GM20431 (cell line): ENCODE data around the gene EML2.

Experiments used
- in situ Hi-C: fragments of 300-500 bp; cut with MseI, MboI; formaldehyde crosslinking; loops from one replicate; pipeline ENCODE4 v1.15.0; 2020; ENCODE audit warnings: low sequenced_read_pairs; ENCODE audit not compliant: unreplicated experiment

The EML2 gene

GRCh38 chr19:45591638-45592005 is 47.6 kb downstream of the EML2 start:
- in situ Hi-C loops, result no loop called here

GRCh38 chr19:45591004-45591637 is 48.1 kb downstream of the EML2 start:
- in situ Hi-C loops, result no loop called here

GRCh38 chr19:45590300-45591003 is 48.7 kb downstream of the EML2 start:
- in situ Hi-C loops, result no loop called here

- in situ Hi-C loops, result no loop called here
Observed at GRCh38 chr19:45589768-45590167, 49.4 kb downstream of the EML2 start.

GRCh38 chr19:45587873-45588272 is 51.3 kb downstream of the EML2 start:
- in situ Hi-C loops, result no loop called here

- in situ Hi-C loops, result no loop called here
Observed at GRCh38 chr19:45585158-45585577, 54.0 kb downstream of the EML2 start.

- in situ Hi-C loops, result no loop called here
Observed at GRCh38 chr19:45584332-45585157, 54.7 kb downstream of the EML2 start, which contains the start of gene OPA3. OPA3 (minus strand) TSS chr19:45584802; CDS start chr19:45584764, 38 bp downstream.

- in situ Hi-C loops, result no loop called here
Observed at GRCh38 chr19:45581576-45581975, 57.6 kb downstream of the EML2 start.

- in situ Hi-C loops, result no loop called here
Observed at GRCh38 chr19:45578861-45579260, 60.3 kb downstream of the EML2 start.

- in situ Hi-C loops, result no loop called here
Observed at GRCh38 chr19:45577111-45577905, 61.9 kb downstream of the EML2 start.

GRCh38 chr19:45576682-45577081 is 62.5 kb downstream of the EML2 start:
- in situ Hi-C loops, result no loop called here

GRCh38 chr19:45575216-45575615 is 64.0 kb downstream of the EML2 start:
- in situ Hi-C loops, result no loop called here

- in situ Hi-C loops, result no loop called here
Observed at GRCh38 chr19:45574526-45574925, 64.7 kb downstream of the EML2 start.

- in situ Hi-C loops, result no loop called here
Observed at GRCh38 chr19:45571457-45572220, 67.6 kb downstream of the EML2 start.

- in situ Hi-C loops, result no loop called here
Observed at GRCh38 chr19:45569619-45570421, 69.4 kb downstream of the EML2 start.

- in situ Hi-C loops, result no loop called here
Observed at GRCh38 chr19:45568732-45569131, 70.5 kb downstream of the EML2 start.

- in situ Hi-C loops, result no loop called here
Observed at GRCh38 chr19:45567609-45568008, 71.6 kb downstream of the EML2 start.

- in situ Hi-C loops, result no loop called here
Observed at GRCh38 chr19:45564131-45564780, 74.9 kb downstream of the EML2 start.
